H1 (cell line): Measurements from ENCODE around the gene BBLN. TPM values are rescaled to one million over a fixed set of nuclear protein-coding genes. Genes with fewer than 3 reads are reported as not detected.

Source experiments
- CTCF ChIA-PET: fragments of 300-600 bp; sonication (Branson Sonifier 250); formaldehyde crosslinking; loops from one replicate; lab custom pipeline; 2021; ENCODE audit not compliant: partially characterized antibody; lab: Charles Lee
- POLR2A ChIA-PET: fragments of 300-600 bp; sonication (Branson Sonifier 250); formaldehyde crosslinking; loops from one replicate; lab custom pipeline; 2021; ENCODE audit warnings: inconsistent platforms; ENCODE audit not compliant: partially characterized antibody; lab: Charles Lee
- DNase-seq, 2 experiments: peaks; one replicate each; pipeline versions ENCODE4 v3.0.0 to v3.0.0-alpha.2; 2010 to 2022; ENCODE audit warnings: low spot score in 2 of 2, low read depth in 1 of 2, mixed read lengths in 1 of 2
- FAIRE-seq: peaks from 2 replicates; lab custom pipeline; 2011; peaks lifted over from hg19 to GRCh38; lab: Jason Lieb, UNC
- H2AFZ ChIP-seq: 2 replicates; pipeline ENCODE4 v1.8.1; 2012; ENCODE audit warnings: low read length, inconsistent platforms
- H2AK5ac ChIP-seq: 2 replicates; pipeline ENCODE4 v1.6.1; 2013; ENCODE audit warnings: low read depth, low read length
- H2BK120ac ChIP-seq: replicated peaks from 2 replicates; pipeline ENCODE3; 2013; ENCODE audit warnings: low read depth, low read length, inconsistent platforms
- H2BK12ac ChIP-seq: 2 replicates; pipeline ENCODE4 v1.6.1; 2013; ENCODE audit warnings: low read depth, low read length
- H2BK15ac ChIP-seq: 2 replicates; pipeline ENCODE4 v1.6.1; 2013; ENCODE audit warnings: low read length
- H2BK20ac ChIP-seq: 2 replicates; pipeline ENCODE4 v1.6.1; 2013; ENCODE audit warnings: low read length
- H2BK5ac ChIP-seq: 2 replicates; pipeline ENCODE4 v1.6.1; 2013; ENCODE audit warnings: low read depth, low read length
- H3K14ac ChIP-seq: 2 replicates; pipeline ENCODE4 v1.6.1; 2013; ENCODE audit warnings: inconsistent platforms; ENCODE audit not compliant: insufficient read length
- H3K18ac ChIP-seq: 2 replicates; pipeline ENCODE4 v1.6.1; 2013; ENCODE audit warnings: low read length; ENCODE audit errors: extremely low read depth
- H3K23ac ChIP-seq: 2 replicates; pipeline ENCODE4 v1.6.1; 2013; ENCODE audit warnings: inconsistent platforms; ENCODE audit not compliant: insufficient read length
- H3K23me2 ChIP-seq: 2 replicates; pipeline ENCODE4 v1.6.1; 2013; ENCODE audit warnings: low read depth, low read length
- H3K27ac ChIP-seq: 2 replicates; pipeline ENCODE4 v1.6.1; 2011; ENCODE audit warnings: low read depth, low read length, inconsistent platforms
- H3K27me3 ChIP-seq, 4 experiments: replicated peaks in 1 of 4; 1 replicate in 1 of 4; 2 replicates in 3 of 4; pipeline versions ENCODE4 v1.6.1 to v1.8.1; 2011 to 2013; ENCODE audit warnings: low read length in 3 of 4, mild to moderate bottlenecking in 3 of 4, inconsistent platforms in 2 of 4, mixed read lengths in 2 of 4, moderate library complexity in 1 of 4; ENCODE audit not compliant: control insufficient read depth in 3 of 4, insufficient read depth in 3 of 4; ENCODE audit errors: extremely low read depth in 1 of 4
- H3K36me3 ChIP-seq, 4 experiments: 2 replicates each; pipeline versions ENCODE4 v1.6.1 to v1.8.1; 2011 to 2013; ENCODE audit warnings: mild to moderate bottlenecking in 4 of 4, low read length in 3 of 4, moderate library complexity in 2 of 4, control low read depth in 1 of 4, inconsistent platforms in 1 of 4; ENCODE audit not compliant: insufficient read depth in 4 of 4, control insufficient read depth in 2 of 4
- H3K4ac ChIP-seq: replicated peaks from 2 replicates; pipeline ENCODE3; 2013; ENCODE audit warnings: low read length, low read depth, mixed read lengths, inconsistent platforms; ENCODE audit not compliant: insufficient read length
- H3K4me1 ChIP-seq, 4 experiments: replicated peaks in 1 of 4; 1 replicate in 1 of 4; 2 replicates in 3 of 4; pipeline versions ENCODE4 v1.6.1 to v1.8.1; 2011 to 2013; ENCODE audit warnings: low read length in 3 of 4, inconsistent platforms in 2 of 4, mixed read lengths in 1 of 4; ENCODE audit not compliant: insufficient read depth in 4 of 4, control insufficient read depth in 3 of 4
- H3K4me2 ChIP-seq, 2 experiments: 2 replicates each; pipeline versions ENCODE4 v1.6.1 to v1.8.1; 2011 to 2013; ENCODE audit warnings: low read depth in 2 of 2, low read length in 2 of 2, control low read depth in 1 of 2, inconsistent platforms in 1 of 2, mild to moderate bottlenecking in 1 of 2; ENCODE audit not compliant: insufficient read depth in 1 of 2
- H3K4me3 ChIP-seq, 4 experiments: fragments of 200-600, 300-600 bp in 1 of 4; sonication (generic), shearing (Covaris generic), sonication (Bioruptor Twin) in 1 of 4; 2 replicates each; pipeline versions ENCODE4 v1.5.1 to v1.8.1; 2011 to 2016; ENCODE audit warnings: low read length in 4 of 4, low read depth in 3 of 4, control low read depth in 2 of 4, inconsistent platforms in 2 of 4, mild to moderate bottlenecking in 2 of 4, mixed read lengths in 1 of 4, moderate library complexity in 1 of 4; ENCODE audit not compliant: insufficient read depth in 2 of 4; ENCODE audit errors: extremely low read depth in 1 of 4
- H3K56ac ChIP-seq: replicated peaks from 2 replicates; pipeline ENCODE3; 2013; ENCODE audit warnings: low read depth, mild to moderate bottlenecking, mixed read lengths, low read length, inconsistent platforms; ENCODE audit not compliant: insufficient read length
- H3K79me1 ChIP-seq: 2 replicates; pipeline ENCODE4 v1.6.1; 2013; ENCODE audit warnings: low read depth, low read length, control low read depth
- H3K79me2 ChIP-seq, 2 experiments: 2 replicates each; pipeline versions ENCODE4 v1.6.1 to v1.8.1; 2012 to 2013; ENCODE audit warnings: low read length in 2 of 2, mild to moderate bottlenecking in 2 of 2, inconsistent platforms in 1 of 2; ENCODE audit not compliant: insufficient read depth in 2 of 2, control insufficient read depth in 1 of 2
- H3K9ac ChIP-seq, 4 experiments: replicated peaks in 1 of 4; 1 replicate in 1 of 4; 2 replicates in 3 of 4; pipeline versions ENCODE4 v1.6.1 to v1.8.1; 2011 to 2013; ENCODE audit warnings: low read depth in 3 of 4, low read length in 3 of 4, control low read depth in 2 of 4, mild to moderate bottlenecking in 2 of 4, moderate library complexity in 2 of 4, inconsistent platforms in 1 of 4; ENCODE audit errors: extremely low read depth in 1 of 4
- H3K9me3 ChIP-seq, 2 experiments: 2 replicates each; pipeline versions ENCODE4 v1.6.1 to v1.8.1; 2012 to 2013; ENCODE audit warnings: mild to moderate bottlenecking in 2 of 2, moderate library complexity in 2 of 2, control low read depth in 1 of 2, inconsistent platforms in 1 of 2, low read depth in 1 of 2, low read length in 1 of 2, mixed read lengths in 1 of 2; ENCODE audit not compliant: insufficient read depth in 2 of 2
- H4K20me1 ChIP-seq, 2 experiments: replicated peaks in 1 of 2; 2 replicates each; pipeline versions ENCODE3 to v1.8.1; 2011 to 2013; ENCODE audit warnings: inconsistent platforms in 2 of 2, low read length in 2 of 2, mild to moderate bottlenecking in 1 of 2; ENCODE audit not compliant: insufficient read depth in 2 of 2, control insufficient read depth in 1 of 2
- H4K5ac ChIP-seq: 2 replicates; pipeline ENCODE4 v1.6.1; 2013; ENCODE audit warnings: low read length, low read depth, mixed read lengths, inconsistent platforms; ENCODE audit not compliant: insufficient read length
- H4K8ac ChIP-seq: 2 replicates; pipeline ENCODE4 v1.8.0; 2013; ENCODE audit warnings: mild to moderate bottlenecking, moderate library complexity, low read length, inconsistent platforms; ENCODE audit not compliant: insufficient read depth; ENCODE audit errors: extremely low read depth
- H4K91ac ChIP-seq: replicated peaks from 2 replicates; pipeline ENCODE3; 2013; ENCODE audit warnings: low read length, mixed read lengths, inconsistent platforms; ENCODE audit not compliant: insufficient read length
- CEBPB ChIP-seq: IDR thresholded peaks from 2 replicates; pipeline ENCODE4 v1.6.1; 2012; ENCODE audit warnings: low read depth, low read length
- HDAC6 ChIP-seq: IDR thresholded peaks from one replicate; pipeline ENCODE4 v1.7.1; 2012; ENCODE audit warnings: low read depth, mild to moderate bottlenecking, inconsistent platforms, low read length, moderate library complexity
- NANOG ChIP-seq: IDR thresholded peaks from 2 replicates; pipeline ENCODE4 v1.6.1; 2011; ENCODE audit warnings: low read length, low read depth, mild to moderate bottlenecking, inconsistent platforms; ENCODE audit not compliant: insufficient read depth, poor library complexity, severe bottlenecking
- POLR2A ChIP-seq, 2 experiments: IDR thresholded peaks; 1 replicate in 1 of 2; 2 replicates in 1 of 2; pipeline ENCODE4 v1.6.1; 2011; ENCODE audit warnings: low read depth in 2 of 2, low read length in 2 of 2, mild to moderate bottlenecking in 2 of 2; ENCODE audit errors: control extremely low read depth in 1 of 2
- POLR2AphosphoS5 ChIP-seq: IDR thresholded peaks from 2 replicates; pipeline ENCODE4 v1.6.1; 2011; ENCODE audit warnings: low read depth, low read length
- RNF2 ChIP-seq: fragments of 200-900, 300-1000 bp; sonication (generic); IDR thresholded peaks from 2 replicates; pipeline ENCODE4 v1.7.1; 2016; ENCODE audit warnings: borderline replicate concordance, low read depth, mild to moderate bottlenecking, antibody characterized with exemption, low read length; ENCODE audit not compliant: poor library complexity, severe bottlenecking; ENCODE audit errors: missing control alignments
- SIN3A ChIP-seq, 2 experiments: IDR thresholded peaks in 1 of 2; conservative IDR thresholded peaks in 1 of 2; 2 replicates each; pipeline ENCODE4 v1.6.1; 2011 to 2012; ENCODE audit warnings: low read length in 2 of 2, improper control_type of control experiment in 1 of 2, low read depth in 1 of 2, mild to moderate bottlenecking in 1 of 2
- SIX5 ChIP-seq: IDR thresholded peaks from 2 replicates; pipeline ENCODE4 v1.6.1; 2011; ENCODE audit warnings: mild to moderate bottlenecking, low read depth, low read length
- SP2 ChIP-seq: IDR thresholded peaks from 2 replicates; pipeline ENCODE4 v1.6.1; 2012; ENCODE audit warnings: mild to moderate bottlenecking, low read length, inconsistent platforms
- SP4 ChIP-seq: IDR thresholded peaks from 2 replicates; pipeline ENCODE4 v1.6.1; 2012; ENCODE audit warnings: low read length, inconsistent platforms
- TBP ChIP-seq: IDR thresholded peaks from 2 replicates; pipeline ENCODE4 v1.6.1; 2011; ENCODE audit warnings: low read depth, low read length, improper control_type of control experiment
- YY1 ChIP-seq: IDR thresholded peaks from 2 replicates; pipeline ENCODE4 v1.6.1; 2011; ENCODE audit warnings: low read depth, mild to moderate bottlenecking, low read length
- WGBS, 2 experiments: shearing (Covaris generic) in 1 of 2; methylation state at CpG; one replicate each; pipeline versions ENCODE4 v1.1.6 to v1.1.7; 2013 to 2015; ENCODE audit warnings: low lambda C conversion rate in 2 of 2, mixed read lengths in 2 of 2, inconsistent platforms in 1 of 2, low coverage in 1 of 2, missing lambda C conversion rate in 1 of 2; ENCODE audit not compliant: insufficient replicate concordance in 2 of 2, insufficient coverage in 1 of 2, insufficient read length in 1 of 2; ENCODE audit errors: extremely low coverage in 1 of 2, missing lambda C conversion rate in 1 of 2; 5-methylcytosine and 5-hydroxymethylcytosine counted together
- polyA plus RNA-seq, 7 experiments: library from polyadenylated mRNA; depleted of rRNA in 3 of 7; stranded (reverse) in 5 of 7; unstranded in 2 of 7; fragments of >200 nt in 5 of 7; fragments of 200-250 nt in 2 of 7; gene quantifications; 1 replicate in 5 of 7; 2 replicates in 1 of 7; 4 replicates in 1 of 7; pipeline versions ENCODE4 v1.2.1 to v1.2.3, GENCODE V29; 2011 to 2013; ENCODE audit warnings: missing spikeins in 2 of 7, mixed read lengths in 2 of 7
- total RNA-seq: library from RNA; stranded (reverse); fragmentation: NEBNext Ultra II Directional; extraction: Animal tissue kit (Norgen Biotek cat#: 25700); gene quantifications from 2 replicates; pipeline ENCODE4 v1.2.1, GENCODE V29; 2021

BBLN gene
- total and polyA plus RNA-seq, 2 of the 8 experiments (the other 6 are each of a cell fraction or from before 2014, with no cell fraction given): 63.1 to 164 TPM

- Histone ChIP-seq H3K56ac (no peak within 1 kb of the TSS), H2AK5ac (peak within 1 kb of the TSS; percentile 8; the same call in 1 of the 2 replicates), H3K23ac (no peak within 1 kb of the TSS), H2BK5ac (no peak within 1 kb of the TSS), H4K8ac (peak within 1 kb of the TSS; percentile 65), H3K79me2 (no peaks in the 10 kb centered on the region), H2BK12ac (peak within 1 kb of the TSS; percentile 50; the same call in 1 of the 2 replicates), H3K4me3 (no peak within 1 kb of the TSS), H3K79me1 (no peaks in the 10 kb centered on the region), H3K27ac (no peak within 1 kb of the TSS), H4K91ac (no peak within 1 kb of the TSS), H2BK20ac (peak within 1 kb of the TSS; percentile 61; the same call in 1 of the 2 replicates), H3K14ac (no peak within 1 kb of the TSS), H3K23me2 (no peaks in the 10 kb centered on the region), H3K27me3 (no peaks in the 10 kb centered on the region; a peak in 2 of 7 replicates), H3K4me2 (0 out of 4 replicates have a peak within 1 kb of the TSS, but pooled peaks of 1 of the 2 experiments have one; percentile 2), H2AFZ (peak within 1 kb of the TSS; percentile 93), H3K4me1 (peaks cover 0 to 8% (median 3%) of the 10 kb centered on the region in 4 experiments; a peak in 5 of 7 replicates), H4K5ac (no peak within 1 kb of the TSS), H4K20me1 (no peaks in the 10 kb centered on the region), H2BK15ac (peak within 1 kb of the TSS; percentile 21), H3K4ac (no peak within 1 kb of the TSS), H3K9me3 (no peaks in the 10 kb centered on the region), H3K9ac (no peak within 1 kb of the TSS), H2BK120ac (no peak within 1 kb of the TSS), H3K36me3 (no peaks in the 10 kb centered on the region), H3K18ac (peak within 1 kb of the TSS; percentile 42; the same call in 1 of the 2 replicates)
- POLR2A ChIA-PET: interaction anchor here (0.7 to 2.5 kb wide), 3 partner anchors 11 to 551 kb away, joined by 3 to 18 read pairs (median 6); partner anchors contain the start of gene BBLN
- DNase-seq (no peak), FAIRE-seq (no peak)
- 91% methylated on average over 9 of the region's 9 CpGs; no CpG with 5 or more reads in 1 of the 2 experiments for WGBS, 2 experiments
- CTCF ChIA-PET: interaction anchor here (0.6 to 6.1 kb wide), 5 partner anchors 10 to 557 kb away, joined by 3 to 74 read pairs (median 4); partner anchors contain the start of genes BBLN and PTGES2
- TF ChIP-seq SP2 (no peak), SIN3A (conservative IDR thresholded peaks at IDR 0.05 in 1 of 2, IDR thresholded peaks at IDR 0.05 in 1 of 2; ENCODE audit: low read depth in 1 of 2, low read length in 2 of 2) (no peak), SP4 (no peak), SIX5 (no peak), NANOG (no peak), RNF2 (no peak), CEBPB (no peak), HDAC6 (no peak), POLR2A (IDR thresholded peaks at IDR 0.05; ENCODE audit: control extremely low read depth in 1 of 2, low read depth in 2 of 2, low read length in 2 of 2) (no peak), POLR2AphosphoS5 (no peak), TBP (no peak), YY1 (no peak)
Measured at GRCh38 chr9:128149001-128149701, 10.9 kb upstream of the BBLN start, which contains the start of gene LCN2. Gene LCN2, plus strand, starts transcription at chr9:128149453. Its CDS starts 73 bp downstream, at chr9:128149526.
